ENCODE measurements around the gene KITLG.
"Not testable (repeated sequence)": the region's sequence is repeated elsewhere in the genome, so short reads cannot be mapped to it uniquely, and the experiment has no call there.

The KITLG gene

DNA sequence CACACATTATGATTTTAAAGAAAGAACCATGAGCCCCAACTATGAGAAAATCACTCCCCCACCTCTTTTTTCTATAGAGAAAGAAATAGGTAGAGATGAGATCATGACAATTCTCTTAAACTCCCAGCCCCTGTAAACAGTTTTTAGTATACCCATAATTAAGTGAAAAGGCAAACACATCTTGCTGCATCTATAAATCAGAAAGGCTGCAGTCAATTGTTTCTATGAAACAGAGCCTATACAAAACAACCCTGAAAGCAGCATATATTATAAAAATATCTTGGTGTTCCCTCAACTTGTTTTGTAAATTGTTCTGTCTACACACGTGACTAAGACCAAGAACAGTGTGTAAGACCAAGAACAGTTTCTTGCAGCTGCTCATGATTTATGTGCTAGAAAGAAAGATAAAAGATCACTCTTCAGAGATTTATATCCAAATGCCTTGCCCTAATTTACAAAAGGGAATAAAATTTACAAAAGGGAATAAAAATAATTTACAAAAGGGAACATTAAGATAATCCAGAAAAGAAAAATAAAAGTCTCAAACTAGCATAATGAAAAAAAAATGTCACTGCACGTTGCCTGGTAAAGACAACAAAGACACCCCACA is 4.8 kb downstream of the KITLG start:
- DNase-seq: peak; percentile 89

DNA sequence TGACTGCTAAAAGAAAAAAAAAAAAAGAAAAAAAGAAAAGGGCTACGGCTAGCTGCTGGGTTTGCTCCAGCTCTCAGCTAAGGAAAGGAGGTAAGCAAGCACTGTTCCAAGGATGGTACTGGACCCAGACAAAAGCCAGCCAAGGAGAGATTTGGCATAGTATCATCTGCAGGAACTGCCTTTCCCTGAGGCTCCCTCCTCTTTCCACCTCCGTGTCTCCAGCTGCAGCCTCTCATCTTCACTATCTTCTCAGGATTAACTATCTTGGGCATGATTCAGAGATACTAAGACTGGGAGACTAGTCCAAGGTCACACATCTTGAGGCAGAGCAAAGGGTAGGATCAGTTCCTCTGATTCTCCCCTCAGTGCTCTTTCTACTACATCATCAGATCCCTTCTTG is 6.0 kb downstream of the KITLG start:
- DNase-seq: peak; percentile 76

DNA sequence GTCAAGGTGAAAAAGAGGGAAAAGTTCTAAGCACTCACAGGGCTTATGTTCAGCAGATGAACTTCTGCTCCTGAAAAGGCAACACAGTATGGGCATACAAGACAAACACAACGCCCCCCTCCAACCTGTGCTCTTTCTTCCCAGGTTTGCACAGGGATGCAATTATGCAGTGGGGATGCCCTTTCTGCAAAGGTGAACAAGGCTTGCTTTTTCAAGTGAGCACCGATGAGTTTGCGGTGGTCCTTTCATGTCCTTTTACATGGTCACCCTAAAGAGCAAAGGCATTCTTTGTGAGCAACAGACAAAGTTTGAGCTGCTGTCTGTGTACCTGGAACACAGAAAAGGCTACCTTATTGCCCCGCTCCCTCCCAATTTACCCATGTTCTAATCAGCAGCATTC is 6.7 kb downstream of the KITLG start:
- DNase-seq: peak; percentile 88

DNA sequence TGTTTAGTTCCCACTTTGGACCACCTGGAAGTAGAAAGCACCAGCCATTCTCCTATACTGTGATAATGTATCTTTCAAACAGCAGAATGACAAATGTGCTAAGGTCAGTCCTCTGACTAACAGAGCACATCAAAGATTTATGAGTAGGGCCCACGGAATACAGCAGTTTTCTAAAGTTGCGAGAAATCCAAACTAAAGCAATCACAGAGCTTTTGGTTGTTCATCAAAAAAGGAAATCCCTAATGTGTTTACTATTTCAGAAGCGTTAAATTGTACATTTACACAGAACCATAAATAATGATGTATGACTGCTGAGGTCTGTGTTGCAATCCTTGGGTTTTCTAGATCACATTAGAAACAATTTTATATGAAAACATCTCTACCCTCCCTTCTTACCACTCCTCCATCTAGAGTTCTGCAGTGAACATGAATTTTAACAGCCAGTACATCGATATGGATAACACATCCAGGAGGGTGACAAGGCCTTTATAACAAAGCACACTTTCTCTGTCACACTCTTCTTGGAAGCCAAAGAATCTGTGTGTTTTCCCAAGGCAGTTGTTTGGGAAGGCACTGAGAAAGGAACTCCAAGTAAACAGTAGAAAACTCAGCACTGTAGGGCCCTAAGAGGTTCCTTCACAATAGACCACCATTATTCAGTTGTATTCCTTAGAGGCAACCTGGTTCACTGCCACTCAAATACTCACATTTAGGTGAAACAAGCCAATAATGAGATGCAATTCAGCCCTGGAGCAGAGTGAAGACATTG is 7.3 kb downstream of the KITLG start:
- peak; percentile 65 for DNase-seq

DNA sequence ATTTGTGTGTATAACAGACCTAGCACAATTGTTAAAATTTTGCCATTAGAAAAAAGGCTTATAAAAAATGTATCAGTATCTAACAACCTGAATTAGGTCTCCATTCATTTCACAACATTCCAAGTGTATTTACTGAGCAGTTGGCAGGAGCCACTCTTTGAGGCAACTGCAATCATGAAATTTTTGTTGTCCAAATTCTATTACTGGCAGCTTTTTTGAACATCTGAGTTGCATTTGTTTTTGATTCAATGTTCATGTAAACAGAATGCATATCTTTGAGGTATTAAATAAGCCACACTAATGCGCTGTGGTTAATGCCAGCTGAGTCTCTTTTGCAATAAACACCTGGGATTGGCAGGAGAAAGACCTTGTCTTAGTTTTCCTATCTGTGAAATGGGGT is 8.7 kb downstream of the KITLG start:
- DNase-seq: peak; percentile 25

DNA sequence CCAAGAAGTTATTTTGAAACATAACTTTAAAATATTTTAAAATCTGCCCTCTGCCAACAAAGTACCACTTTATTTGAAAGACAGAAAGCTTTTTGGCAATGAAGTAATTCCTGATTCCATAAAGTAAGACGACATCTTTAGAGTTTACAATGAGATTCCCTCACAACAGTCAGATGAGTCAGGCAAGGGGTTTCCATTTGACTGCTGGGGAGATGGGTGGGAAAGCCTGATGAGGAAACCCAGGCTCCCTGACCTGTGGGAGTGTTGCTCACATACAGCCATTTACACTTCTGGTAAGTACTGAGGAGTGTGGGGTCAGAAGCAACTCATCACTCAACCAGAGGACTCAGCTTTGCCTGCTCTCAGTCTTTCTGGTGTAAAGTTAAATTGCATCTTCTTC is 10.2 kb downstream of the KITLG start:
- DNase-seq: peak; percentile 45

DNA sequence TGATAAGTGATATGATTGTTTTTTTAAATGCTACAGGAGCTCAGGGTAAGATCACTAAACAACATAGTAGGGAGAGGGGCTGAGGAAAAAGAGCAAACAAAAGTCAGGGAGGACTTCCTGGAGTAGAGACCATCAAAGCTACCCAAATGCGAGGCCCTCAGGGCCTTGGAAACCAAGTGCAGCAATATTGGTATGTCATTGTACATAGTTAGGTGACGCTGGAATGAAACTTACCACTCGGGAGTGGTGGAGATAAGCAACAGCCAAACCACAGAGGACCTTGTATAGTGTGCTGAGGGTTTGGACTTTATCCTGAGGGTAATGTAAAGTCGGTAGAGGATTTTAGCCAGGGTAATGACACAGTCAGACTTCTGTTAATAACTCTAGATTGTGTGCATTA is 13.8 kb downstream of the KITLG start:
- peak; percentile 67 for DNase-seq

DNA sequence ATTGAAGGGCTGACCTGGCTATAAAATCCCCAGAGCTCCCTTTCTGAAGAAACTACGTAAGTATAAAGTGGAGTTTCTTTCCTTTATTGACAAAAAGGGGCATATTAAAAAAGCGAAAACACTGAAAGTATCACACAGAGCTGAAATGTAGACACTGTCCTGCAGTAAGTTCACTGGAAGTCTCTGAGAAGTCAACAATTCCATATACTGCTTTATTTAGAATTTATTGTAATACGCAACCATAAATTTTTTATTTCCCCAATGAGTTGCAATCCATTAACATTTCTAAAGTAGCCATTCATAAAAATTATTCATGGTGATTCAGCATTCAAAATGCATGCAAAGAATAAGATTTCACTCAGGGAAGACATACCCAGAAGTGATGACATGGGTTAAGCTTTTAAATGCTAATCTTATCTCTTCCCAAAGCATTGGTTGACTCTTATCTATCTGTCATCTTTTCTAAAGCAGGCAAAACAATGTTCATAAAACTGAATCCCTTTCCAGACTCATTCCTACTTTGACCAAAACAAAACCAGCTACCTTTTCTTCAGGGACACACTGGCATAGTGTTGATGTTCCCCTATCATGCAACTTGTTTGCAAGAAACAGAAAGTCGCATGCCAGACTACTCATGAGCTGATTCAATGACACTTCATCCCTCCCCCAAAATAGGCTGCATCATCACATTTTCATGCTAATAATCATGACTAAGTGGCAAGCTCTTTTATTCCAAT is 17.3 kb downstream of the KITLG start:
- DNase-seq: no peak

DNA sequence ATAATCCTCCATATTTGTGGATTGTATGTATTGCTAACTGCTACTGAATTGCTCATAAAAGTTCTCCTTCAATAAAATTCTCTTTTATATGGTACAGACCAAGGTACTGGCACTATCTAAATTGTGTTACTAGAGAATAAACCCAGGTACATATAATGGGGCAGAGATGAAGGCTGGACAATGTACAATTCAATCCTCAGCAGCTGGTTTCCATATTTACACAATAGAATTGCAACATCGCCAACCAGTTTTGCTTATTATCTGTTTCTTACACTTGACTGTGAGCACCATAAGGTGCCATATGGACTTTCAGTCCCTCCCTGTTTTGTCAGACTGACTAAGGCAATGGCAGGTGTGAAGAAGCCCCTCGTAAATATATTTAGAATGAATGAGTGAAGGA is 18.1 kb downstream of the KITLG start:
- peak; percentile 73 for DNase-seq

DNA sequence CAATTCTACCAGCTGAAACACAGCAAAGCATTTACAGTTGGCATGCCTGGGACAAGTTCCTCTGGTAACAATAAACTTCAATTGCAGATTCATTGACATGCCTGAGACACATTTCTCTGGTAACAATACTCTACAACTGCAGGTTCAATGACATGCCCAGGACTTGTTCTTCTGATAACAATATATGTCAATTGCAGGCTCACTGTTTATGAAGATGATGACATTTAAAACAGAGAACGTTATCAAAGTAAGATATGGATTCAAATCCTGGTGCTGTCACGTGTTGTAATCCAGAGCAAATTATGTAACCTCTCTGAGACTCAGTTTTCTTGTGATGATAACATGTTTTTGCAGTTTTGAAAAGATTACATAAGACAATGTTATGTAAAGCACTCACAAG is 20.5 kb downstream of the KITLG start:
- no peak for DNase-seq

DNA sequence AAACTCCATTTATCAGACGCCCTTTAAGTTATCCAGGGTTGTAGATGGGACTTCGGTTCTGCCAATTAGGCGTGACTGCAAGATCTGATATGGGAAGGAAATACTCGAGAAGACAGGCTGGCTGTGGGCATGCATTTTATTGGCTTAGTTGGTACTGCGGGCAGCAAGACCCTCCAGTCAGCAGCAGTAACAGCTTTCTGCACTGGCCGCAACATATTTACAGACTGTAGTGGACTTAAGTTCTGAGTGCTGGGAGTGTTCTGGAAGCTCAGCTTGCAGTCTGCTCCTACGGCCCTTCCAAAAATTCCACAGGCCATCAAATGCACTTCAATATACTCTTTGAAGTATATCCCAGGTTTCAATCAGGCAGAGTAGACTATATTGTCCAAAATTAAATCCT is 21.1 kb downstream of the KITLG start:
- no peak for DNase-seq

DNA sequence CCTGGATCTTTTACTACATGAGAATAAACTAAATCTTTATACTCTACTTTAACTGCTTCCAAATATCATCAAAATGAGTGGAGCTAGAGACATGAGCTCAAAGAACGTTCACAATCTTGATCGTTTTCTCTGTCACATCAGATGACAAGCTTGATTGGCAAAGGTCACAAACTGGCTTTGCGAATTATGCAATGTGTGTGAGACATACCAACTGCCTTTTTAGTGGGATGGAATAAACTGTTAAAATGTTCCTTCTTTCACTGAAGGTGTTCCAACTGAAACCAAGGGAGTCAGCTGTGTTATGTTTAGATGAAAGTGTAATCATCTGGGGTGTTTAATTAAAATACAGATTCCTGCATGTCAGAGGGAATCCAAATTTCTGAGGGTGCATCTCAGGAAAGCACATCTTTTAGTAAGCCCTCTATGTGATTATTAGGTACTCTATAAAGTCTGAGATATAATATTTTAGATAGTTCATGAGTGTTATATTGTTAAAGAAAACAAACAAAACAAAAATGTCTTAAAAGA is 21.9 kb downstream of the KITLG start:
- no peak for DNase-seq

DNA sequence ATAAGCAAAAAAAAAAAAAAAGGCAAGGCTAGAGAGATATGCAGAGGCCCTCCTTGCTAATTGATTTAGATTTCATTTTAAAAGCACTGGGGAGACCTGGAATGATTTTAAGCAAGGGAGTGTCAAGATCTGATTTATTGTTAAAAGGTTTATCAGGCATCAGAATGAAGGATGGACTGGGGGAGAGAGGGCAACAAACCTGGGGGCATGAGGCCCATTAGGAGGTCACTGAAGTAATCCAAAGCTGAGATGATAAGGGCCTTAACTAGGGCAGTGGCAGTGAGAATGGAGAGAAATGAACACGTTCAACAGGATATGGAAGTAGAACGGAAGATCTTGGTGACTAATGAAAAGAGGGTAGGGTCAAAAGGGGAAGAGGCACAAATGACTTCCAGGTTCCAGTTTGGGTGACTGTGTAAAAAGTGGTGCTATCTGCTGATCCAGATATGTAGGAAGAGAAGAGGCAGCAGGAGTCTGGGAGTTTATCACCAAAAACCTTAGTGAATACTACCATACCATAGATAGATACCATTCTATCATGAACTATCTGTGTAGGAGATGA is 24.0 kb downstream of the KITLG start:
- DNase-seq: no peak

DNA sequence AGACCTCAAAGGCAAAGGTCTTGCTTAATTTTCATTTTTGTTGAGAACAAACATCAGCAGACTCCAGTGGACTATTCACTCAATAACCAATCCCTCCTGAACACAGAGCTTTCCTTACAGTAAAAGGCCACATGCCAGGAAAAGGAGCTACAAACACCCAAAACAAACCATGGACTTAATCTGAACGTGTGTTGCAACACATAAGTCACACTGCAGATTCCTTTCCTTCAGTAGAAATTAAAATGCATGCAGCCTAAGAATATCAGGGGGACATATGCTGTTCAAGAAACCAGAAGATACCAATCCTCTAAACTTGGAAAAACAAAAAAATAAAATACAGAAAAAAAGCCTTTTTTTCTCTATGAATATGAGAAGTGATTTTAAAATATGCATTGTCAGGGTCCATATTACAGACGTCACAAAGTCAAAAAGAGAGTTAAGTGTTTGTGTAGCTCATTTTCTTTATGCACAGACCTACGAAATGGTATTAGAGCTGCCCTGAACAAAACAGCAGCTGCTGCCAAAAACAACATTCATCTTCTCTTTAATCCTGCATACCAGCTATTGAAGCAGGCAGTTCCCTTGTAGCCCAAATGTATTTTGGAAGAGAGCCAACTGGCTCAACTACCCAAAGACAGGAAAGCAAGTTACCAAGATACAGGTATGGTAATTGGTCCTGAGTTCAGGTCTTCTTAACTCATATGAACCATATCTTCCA is 26.2 kb downstream of the KITLG start:
- DNase-seq: peak; percentile 98

DNA sequence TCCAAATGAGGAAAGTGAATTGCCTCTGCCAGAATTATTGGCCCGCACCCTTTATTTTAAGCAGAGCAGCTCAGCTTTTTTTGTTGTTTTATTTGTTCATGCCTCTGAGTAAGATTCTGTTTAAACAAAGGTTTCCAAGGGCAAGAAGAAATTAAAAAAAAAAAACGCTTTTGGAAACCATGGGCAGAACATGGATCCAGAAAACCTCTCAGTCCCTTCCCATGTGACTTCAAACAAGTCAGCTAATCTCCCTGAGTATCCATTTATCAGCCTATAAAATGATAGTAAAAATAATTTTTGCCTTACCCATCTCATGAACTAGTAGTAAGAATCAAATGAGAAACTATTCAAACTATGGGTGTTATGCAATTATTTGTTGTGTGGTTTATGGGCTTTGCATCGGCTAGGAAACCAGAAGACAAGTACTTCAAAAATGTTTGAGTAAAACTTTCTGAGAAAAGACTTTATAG is 27.6 kb downstream of the KITLG start:
- DNase-seq: no peak

DNA sequence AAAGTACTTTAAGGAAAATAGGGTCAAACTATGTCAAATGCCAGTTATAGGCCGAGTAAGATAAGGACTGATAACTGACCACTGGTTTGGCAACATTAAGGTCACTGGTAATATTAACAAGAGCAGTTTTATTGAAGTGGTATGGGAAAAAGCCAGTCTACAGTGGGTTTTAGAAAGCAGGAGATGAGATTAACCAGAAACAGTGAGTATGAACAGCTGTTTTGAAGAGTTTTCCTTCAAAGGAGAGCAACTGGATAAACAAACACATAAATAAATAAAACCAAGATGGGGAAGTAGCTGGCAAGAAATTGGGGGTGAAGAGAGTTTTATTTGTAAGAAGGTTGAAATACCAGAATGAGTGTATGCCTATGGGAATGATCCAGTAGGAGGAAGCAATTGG is 30.3 kb downstream of the KITLG start:
- no peak for DNase-seq

DNA sequence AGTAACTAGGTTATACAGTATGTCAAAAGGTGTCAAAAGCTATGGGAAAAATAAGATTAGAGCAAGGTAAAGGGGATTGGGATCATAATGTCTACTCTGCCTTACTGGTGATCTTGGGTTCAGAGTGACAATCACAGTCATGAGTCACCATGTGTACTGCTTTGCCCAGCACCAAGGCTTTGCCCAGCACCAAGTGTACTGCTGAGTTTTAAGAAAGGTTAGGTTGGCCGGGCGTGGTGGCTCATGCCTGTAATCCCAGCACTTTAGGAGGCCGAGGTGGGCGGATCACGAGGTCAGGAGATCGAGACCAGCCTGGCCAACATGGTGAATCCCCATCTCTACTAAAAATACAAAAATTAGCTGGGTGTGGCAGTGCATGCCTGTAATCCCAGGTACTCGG is 32.3 kb downstream of the KITLG start:
- not testable (repeated sequence) for DNase-seq

DNA sequence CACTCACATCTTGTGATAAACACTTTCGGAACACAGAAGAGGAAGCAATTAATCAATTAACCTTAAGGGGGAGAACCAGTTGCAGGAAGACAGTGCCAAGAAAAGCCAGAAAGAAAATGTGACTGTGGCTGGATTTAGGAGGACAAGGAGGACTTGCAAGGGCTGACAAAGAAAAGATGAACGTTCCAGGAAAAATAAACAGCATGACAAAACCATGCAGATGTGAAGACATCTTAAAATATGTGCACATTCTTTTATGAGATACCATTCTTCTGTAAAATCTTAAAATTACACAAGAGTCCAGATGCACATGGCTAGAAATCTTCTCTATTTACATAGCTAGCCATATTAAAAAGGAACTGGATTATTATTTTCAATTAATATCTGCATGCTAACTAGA is 33.4 kb downstream of the KITLG start:
- no peak for DNase-seq

DNA sequence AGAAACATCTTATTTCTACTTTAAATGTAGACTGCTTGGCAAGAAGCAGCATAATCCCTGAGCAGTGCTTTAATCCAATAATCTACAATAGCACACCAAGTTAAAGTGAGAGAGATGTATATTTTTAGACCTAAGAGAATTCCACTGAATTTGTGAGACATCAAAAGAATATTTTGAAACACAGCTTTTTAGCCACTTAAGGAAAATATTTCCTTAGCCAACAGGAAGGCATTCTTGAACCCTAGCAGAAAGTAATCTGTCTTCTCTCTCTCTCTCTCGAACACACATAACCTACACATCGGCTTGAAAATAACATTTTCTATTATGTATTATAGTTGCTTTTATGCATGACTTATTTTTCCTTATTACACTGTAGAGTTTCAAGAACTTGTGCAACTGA is 34.0 kb downstream of the KITLG start:
- DNase-seq: no peak

DNA sequence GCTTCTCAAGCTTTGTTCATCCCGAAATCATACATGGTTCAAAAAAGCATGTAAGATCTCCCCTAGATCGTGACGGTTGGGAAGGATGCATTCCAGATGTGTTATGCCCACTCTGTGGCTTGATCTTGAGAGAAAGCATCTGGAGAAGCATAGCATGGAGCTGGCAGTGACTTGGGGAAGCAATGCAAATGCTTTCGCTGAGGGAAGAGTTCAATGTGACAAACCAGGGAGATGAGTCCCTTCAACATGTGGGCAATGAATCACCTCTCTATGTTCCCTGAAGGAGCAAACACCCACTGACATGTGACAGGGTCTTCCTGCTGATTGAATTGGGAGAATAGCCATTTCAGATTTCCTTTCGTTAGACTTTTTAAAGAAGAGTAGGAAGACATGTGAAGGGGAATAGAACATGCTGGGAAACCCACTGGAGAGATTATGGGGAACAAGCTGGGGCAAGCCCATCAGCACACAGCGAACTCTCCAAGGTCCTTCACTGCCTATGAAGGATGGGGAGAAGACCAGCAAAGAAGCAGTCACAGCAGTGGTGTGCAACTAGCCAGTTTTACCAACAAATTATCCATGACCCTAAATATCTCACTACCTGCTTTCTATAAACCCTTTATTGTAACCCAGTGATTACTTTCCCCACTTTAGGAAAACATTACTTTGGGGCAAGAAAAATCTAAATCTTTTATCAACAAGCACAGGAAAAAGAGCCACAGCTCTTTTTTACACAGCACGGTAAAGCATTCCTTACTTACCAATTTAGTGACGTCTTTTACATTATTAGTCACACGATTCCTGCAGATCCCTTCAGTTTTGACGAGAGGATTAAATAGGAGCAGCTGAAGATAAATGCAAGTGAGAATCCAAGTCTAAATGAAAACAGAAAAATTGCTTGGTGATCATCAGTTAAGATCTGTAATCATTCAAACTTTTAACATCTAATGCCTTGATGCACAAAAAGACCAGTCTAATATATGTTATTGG is 35.0 kb downstream of the KITLG start:
- no peak for DNase-seq

DNA sequence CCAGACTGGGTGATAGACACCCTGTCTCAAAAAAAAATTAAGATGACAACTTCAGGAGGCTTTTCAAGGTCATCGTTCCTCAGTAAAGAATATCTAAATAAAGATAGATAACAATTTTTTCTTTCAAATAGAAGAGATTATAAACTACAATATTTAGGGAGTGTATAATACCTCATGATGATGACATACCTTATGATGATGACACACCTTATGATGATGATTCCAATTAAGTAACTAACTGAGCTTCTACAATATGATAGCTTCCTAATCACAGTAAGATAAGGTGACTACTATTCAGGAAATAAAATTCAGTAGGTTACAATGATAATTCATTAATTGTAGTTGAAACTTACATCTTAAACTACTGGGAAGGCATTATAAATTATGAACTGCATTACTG is 40.4 kb downstream of the KITLG start:
- no peak for DNase-seq

DNA sequence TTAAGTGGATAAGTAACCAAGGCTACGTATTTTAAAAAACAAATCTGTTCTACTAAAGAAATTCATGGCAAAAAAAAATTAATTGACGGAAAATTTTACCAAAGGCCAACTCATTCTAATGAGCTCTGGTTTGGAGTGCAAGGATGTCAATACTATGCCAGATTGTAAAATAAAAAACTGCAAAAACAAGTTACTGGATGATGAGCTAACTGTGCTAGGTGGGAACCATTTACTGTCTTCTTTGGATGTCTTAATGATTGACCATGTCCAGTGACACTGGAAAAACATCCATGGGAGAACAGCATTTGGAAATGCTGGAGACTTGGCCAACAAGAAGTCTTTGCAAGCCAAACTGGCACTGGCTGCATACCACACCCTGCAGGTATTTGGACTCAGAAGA is 41.6 kb downstream of the KITLG start:
- no peak for DNase-seq
